GM06990 (cell line): ENCODE data around the gene EXOG.
A peak's percentile ranks its signal among the peaks of the same experiment; 100 is the strongest.

ENCODE experiments used
- DNase-seq: peaks from one replicate; pipeline ENCODE4 v3.0.0-alpha.2; 2011; ENCODE audit not compliant: insufficient read length; ENCODE audit errors: extremely low read depth
- H3K27me3 ChIP-seq: replicated peaks from 2 replicates; pipeline ENCODE4 v1.6.0; 2011; ENCODE audit warnings: low read length; ENCODE audit not compliant: control insufficient read depth, insufficient read depth
- H3K36me3 ChIP-seq: 2 replicates; pipeline ENCODE4 v1.5.1; 2011; ENCODE audit warnings: low read length; ENCODE audit not compliant: control insufficient read depth, insufficient read depth
- H3K4me3 ChIP-seq: replicated peaks from 2 replicates; pipeline ENCODE4 v1.5.1; 2011; ENCODE audit warnings: low read depth, mild to moderate bottlenecking, control low read depth, low read length
- TF ChIP-seq, protein P1 (sequence below): IDR thresholded peaks from 2 replicates; pipeline ENCODE4 v1.5.1; 2011; ENCODE audit warnings: low read length, control low read depth, mild to moderate bottlenecking, inconsistent platforms; ENCODE audit not compliant: insufficient read depth, poor library complexity, severe bottlenecking

EXOG gene, protein sequence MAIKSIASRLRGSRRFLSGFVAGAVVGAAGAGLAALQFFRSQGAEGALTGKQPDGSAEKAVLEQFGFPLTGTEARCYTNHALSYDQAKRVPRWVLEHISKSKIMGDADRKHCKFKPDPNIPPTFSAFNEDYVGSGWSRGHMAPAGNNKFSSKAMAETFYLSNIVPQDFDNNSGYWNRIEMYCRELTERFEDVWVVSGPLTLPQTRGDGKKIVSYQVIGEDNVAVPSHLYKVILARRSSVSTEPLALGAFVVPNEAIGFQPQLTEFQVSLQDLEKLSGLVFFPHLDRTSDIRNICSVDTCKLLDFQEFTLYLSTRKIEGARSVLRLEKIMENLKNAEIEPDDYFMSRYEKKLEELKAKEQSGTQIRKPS

DNA sequence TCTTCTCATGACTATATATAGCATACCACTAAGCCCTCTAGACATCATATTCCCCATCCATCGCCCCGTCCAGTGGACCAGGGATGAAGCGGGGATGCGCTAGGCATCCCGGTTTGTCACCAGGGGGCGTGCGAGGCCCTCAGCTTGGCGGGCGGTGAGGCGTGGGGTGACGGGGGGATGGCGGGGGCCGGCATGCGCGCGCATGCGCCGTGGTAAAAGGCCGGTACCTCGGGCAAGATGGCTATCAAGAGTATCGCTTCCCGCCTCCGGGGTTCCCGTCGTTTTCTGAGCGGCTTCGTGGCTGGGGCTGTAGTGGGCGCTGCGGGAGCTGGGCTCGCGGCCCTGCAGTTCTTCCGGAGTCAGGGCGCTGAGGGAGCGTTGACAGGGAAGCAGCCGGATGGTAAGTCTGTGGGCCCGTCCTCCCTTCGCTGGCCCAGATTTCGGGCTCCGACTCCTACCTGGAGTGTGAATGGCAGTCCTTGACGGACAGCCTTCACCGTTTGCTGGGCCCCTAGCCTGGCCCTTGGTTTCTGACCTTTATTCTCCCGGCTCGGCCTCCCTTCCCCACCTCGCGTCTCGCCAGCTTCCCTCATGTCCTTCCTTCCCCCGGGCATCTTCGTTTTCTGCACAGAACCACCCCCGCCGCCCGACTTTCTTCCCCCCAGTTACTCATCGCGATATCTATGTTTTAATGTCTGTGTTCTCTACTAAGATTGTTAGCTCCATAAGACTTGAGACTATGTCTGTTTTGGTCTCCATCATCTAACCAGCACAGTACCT is at the start of gene EXOG:
Gene EXOG, plus strand, starts transcription at position 210 of the 780 bp plus-strand sequence. Its CDS starts 28 bp downstream, at position 238.
- DNase-seq, result peak; percentile 93
- H3K36me3 ChIP-seq, result peaks cover 4% of the 10 kb centered on the region; the same call in 1 of the 2 replicates
- TF ChIP-seq, protein P1, sequence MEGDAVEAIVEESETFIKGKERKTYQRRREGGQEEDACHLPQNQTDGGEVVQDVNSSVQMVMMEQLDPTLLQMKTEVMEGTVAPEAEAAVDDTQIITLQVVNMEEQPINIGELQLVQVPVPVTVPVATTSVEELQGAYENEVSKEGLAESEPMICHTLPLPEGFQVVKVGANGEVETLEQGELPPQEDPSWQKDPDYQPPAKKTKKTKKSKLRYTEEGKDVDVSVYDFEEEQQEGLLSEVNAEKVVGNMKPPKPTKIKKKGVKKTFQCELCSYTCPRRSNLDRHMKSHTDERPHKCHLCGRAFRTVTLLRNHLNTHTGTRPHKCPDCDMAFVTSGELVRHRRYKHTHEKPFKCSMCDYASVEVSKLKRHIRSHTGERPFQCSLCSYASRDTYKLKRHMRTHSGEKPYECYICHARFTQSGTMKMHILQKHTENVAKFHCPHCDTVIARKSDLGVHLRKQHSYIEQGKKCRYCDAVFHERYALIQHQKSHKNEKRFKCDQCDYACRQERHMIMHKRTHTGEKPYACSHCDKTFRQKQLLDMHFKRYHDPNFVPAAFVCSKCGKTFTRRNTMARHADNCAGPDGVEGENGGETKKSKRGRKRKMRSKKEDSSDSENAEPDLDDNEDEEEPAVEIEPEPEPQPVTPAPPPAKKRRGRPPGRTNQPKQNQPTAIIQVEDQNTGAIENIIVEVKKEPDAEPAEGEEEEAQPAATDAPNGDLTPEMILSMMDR, result peak; percentile 98
- H3K27me3 ChIP-seq, result no peaks in the 10 kb centered on the region
- H3K4me3 ChIP-seq, result peak within 1 kb of the TSS; percentile 94

DNA sequence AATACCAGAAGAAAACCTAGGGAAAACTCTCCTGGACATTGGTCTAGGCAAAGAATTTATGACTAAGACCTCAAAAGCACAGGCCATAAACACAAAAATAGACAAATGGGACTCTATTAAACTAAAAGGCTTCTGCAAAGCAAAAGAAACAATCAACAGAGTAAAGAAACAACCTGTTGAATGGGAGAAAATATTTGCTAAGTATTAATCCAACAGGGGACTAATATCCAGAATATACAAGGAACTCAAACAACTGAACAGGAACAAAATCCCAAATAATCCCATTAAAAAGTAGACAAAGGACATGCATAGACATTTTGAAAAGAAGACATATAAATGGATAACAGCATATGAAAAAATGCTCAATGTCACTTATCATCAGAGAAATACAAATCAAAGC is 49.3 kb upstream of the EXOG start:
- no peaks in the 10 kb centered on the region for H3K36me3 ChIP-seq
- TF ChIP-seq, protein P1, result no peak
- H3K4me3 ChIP-seq, result no peak overlapping the region
- H3K27me3 ChIP-seq, result no peaks in the 10 kb centered on the region
- no peak for DNase-seq

DNA sequence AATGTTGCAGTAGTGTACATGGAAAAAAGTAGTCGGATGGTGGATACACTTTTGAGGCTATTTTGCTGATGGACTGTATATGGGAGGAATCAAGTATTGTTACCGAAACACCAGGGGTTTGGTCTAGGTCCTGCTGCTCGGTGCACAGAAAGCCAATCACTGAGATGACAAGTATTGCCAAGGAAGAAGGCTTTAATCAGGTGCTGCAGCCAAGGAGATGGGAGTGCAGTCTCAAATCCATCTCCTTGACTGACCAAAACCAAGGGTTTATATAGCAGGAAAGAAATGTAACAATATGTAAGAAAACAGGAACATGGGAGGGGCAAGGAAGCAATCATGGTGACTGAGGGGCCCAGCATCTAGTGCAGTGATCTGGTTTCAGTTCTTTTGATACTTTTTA is 45.3 kb upstream of the EXOG start:
- TF ChIP-seq, protein P1, result no peak
- Histone ChIP-seq H3K36me3 (no peaks in the 10 kb centered on the region), H3K27me3 (no peaks in the 10 kb centered on the region), H3K4me3 (no peak overlapping the region)
- DNase-seq, result no peak

DNA sequence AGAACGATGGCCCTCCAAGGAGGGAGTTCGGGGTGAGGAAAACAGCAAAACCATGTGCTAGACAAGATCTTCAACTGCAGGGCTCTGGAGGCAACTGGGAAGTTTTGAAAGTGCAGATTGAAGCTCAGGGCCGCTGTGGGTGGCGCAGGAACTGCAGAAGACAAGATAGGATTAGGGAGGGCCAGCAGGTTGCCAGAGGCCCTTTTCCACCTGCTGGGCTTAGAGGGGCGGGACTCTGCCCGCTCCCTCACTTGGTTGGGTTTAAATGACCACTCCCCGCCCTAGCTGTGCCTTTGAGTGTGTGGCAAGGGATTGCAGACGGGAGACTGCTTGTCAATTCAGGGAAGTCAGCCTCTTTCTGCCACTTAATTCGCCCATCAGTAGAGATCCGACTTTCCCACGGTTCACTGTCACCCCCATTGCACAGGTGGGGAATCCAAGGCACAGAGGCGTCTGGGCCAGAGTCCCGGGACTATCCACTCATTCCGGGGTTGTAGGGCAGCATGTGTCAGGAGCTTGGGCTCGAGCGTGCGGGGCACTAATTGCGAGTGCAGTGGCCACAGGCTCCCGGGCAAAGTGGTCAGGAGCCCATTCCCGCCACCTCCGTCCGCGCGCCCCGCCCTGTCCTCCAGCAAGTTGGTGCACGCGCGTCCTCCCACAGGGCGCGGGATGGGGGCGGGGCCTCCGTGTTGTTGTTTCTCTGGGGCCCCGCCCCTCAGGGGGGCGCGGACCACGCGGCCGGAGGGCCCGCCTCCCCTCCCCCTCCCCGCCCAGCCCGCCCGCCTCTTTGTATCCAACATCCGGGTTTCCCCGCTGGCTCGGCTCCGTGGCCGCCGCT is 42.8 kb upstream of the EXOG start, which contains the start of gene ACVR2B:
Gene ACVR2B, plus strand, starts transcription at position 816 of the 838 bp plus-strand sequence. CDS start 433 bp downstream, outside the sequence.
- peak; percentile 72 for DNase-seq
- Histone ChIP-seq H3K36me3 (no peaks in the 10 kb centered on the region), H3K27me3 (no peaks in the 10 kb centered on the region), H3K4me3 (peak within 1 kb of the TSS; percentile 69)
- TF ChIP-seq, protein P1, result no peak

DNA sequence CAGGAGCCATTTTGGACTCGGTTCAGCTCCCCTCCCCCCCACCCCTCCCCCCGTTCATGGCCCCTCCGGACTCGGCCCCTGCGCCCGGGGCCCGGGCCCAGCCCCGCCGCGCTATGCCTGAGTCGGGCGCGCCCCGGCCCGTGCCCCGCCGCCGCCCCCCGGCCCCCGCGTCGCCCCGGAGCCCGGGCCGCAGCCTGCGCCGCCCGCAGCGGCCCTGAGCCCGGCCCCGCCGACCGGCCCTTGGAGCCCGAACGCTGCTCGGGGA is 42.3 kb upstream of the EXOG start:
- TF ChIP-seq, protein P1, result no peak
- DNase-seq, result no peak

More for the DNA sequence above, 42.3 kb upstream of the EXOG start:
- H3K27me3 ChIP-seq, result no peaks in the 10 kb centered on the region
- peak overlapping the region; percentile 69 for H3K4me3 ChIP-seq
- no peaks in the 10 kb centered on the region for H3K36me3 ChIP-seq
